Raji (cell line): ENCODE measurements around the gene SYTL5.

Experiments used
- POLR2A ChIP-seq: IDR thresholded peaks from 2 replicates; pipeline ENCODE4 v1.6.1; 2011; ENCODE audit warnings: low read depth, low read length, control low read depth; ENCODE audit not compliant: insufficient read depth

The SYTL5 gene

GRCh38 chrX:38103857-38104812 lies 97.8 kb downstream of the SYTL5 start:
- TF ChIP-seq POLR2A, result no peak

- TF ChIP-seq POLR2A, result no peak
Measured at GRCh38 chrX:38105216-38105725, 98.9 kb downstream of the SYTL5 start.

- no peak for TF ChIP-seq POLR2A
Measured at GRCh38 chrX:38106991-38107655, 100.8 kb downstream of the SYTL5 start.

- no peak for TF ChIP-seq POLR2A
Measured at GRCh38 chrX:38108364-38108763, 102.0 kb downstream of the SYTL5 start.

- TF ChIP-seq POLR2A, result no peak
Measured at GRCh38 chrX:38109042-38109898, 102.9 kb downstream of the SYTL5 start.

- no peak for TF ChIP-seq POLR2A
Measured at GRCh38 chrX:38110231-38110630, 103.9 kb downstream of the SYTL5 start.

GRCh38 chrX:38111196-38111595 lies 104.8 kb downstream of the SYTL5 start:
- no peak for TF ChIP-seq POLR2A

- no peak for TF ChIP-seq POLR2A
Measured at GRCh38 chrX:38112566-38112965, 106.2 kb downstream of the SYTL5 start.

- TF ChIP-seq POLR2A, result no peak
Measured at GRCh38 chrX:38116706-38117105, 110.4 kb downstream of the SYTL5 start.

- no peak for TF ChIP-seq POLR2A
Measured at GRCh38 chrX:38117485-38117884, 111.1 kb downstream of the SYTL5 start.

GRCh38 chrX:38124000-38124399 lies 117.6 kb downstream of the SYTL5 start:
- TF ChIP-seq POLR2A, result no peak

- TF ChIP-seq POLR2A, result no peak
Measured at GRCh38 chrX:38126179-38126578, 119.8 kb downstream of the SYTL5 start.

- TF ChIP-seq POLR2A, result no peak
Measured at GRCh38 chrX:38127961-38128360, 121.6 kb downstream of the SYTL5 start.

GRCh38 chrX:38129366-38129765 lies 123.0 kb downstream of the SYTL5 start:
- no peak for TF ChIP-seq POLR2A

- no peak for TF ChIP-seq POLR2A
Measured at GRCh38 chrX:38138157-38138891, 132.0 kb downstream of the SYTL5 start.

- no peak for TF ChIP-seq POLR2A
Measured at GRCh38 chrX:38138900-38139299, 132.5 kb downstream of the SYTL5 start.
